DMS53 (cell line): Measurements from ENCODE around the gene ETV3.
A peak's percentile ranks its signal among the peaks of the same experiment; 100 is the strongest.

Source experiments
- DNase-seq: peaks from one replicate; lab custom pipeline; 2025; lab: John Stamatoyannopoulos, UW

Gene ETV3

DNA sequence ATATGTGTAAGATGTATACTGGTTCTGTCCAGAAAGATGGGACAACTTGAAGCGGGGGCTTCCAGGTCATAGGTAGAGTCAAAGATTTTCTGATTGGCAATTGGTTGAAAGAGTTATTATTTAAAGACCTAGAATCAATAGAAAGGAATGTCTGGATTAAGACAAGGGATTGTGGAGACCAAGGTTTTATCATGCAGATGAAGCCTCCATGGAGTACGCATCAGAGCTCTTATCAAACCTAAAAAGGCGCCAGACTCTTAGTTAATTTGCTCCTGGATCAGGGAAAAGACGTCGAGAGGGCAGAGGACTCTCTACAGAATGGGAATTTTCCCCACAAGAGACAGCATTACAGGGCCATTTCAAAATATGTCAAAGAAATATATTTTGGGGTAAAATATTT is 23.7 kb upstream of the ETV3 start:
- DNase-seq = no peak

DNA sequence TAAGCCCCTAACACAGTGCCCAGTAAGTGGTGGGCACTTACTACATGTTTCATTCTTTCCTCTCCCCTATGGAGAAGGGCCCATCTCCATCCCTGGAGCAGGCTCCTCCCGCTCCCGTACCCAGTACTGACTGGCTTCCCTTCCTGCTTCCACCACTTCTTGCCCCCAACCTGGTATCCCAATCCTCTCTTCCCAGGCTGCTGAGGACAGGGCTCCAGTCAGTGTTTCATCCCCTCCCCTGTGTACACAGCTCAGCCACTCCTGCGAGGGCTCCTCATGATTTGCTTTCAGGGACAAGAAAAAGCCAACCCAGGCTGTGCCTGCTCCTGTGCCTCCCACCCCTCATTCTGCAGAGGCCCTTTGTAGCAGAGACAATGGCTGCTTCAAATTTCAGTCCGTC is 20.8 kb upstream of the ETV3 start:
- no peak for DNase-seq

DNA sequence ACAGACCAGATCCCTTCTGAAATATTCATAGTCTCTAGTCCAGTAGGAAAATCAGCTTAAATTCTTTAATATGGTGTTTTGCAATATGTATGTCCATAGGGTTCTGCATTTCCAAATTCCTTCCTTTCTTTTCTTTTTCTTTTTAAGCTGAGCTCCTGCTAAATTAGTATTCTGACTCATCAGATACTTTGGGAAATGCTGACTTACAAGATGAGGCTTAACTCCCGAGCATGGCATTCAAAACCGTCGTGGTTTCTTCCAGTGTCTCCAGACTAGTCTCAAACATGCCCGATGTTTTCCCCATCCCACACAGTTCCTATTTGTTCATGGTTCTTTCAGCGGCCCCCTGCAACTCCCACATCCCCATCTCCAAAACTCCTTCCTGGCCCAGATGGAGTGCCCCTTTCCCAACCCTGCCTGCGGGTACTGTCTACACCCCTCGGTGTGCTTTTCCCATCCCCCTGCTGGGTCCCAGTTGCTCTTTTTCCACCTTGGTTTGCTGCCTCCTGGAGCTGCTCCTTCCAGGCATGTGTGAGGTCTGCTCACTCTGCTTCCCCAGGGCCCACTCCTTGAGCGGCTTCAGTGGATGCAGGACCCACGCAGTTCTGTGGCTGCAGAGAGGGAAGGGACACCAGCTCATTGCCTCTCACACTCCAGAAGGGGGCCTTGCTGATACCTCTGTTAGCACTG is 19.5 kb upstream of the ETV3 start:
- no peak for DNase-seq

DNA sequence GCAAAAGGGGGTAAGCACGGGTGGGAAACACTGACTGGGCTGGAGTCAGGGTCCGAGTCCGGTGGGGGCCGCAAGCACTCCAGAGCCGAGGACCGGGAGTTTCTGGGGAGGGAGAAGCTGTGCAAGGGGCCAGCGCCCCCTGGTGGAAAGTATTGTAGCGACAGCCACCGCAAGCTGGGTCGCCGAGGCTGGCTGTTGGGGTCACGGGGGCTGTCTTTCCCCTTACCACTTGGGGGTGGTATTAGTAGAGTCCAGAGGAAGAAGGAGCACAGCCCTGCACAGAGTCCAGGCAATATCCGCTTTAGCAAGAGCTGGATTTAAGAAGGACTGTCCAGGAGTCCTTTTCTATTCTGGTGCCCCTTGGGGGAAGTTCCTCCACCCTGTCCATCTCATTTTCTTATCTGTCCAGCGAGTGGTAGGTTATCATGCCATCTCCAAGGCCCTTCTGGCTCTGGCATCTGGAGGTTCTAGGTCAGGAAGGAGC is 17.9 kb upstream of the ETV3 start:
- DNase-seq = peak; percentile 79

DNA sequence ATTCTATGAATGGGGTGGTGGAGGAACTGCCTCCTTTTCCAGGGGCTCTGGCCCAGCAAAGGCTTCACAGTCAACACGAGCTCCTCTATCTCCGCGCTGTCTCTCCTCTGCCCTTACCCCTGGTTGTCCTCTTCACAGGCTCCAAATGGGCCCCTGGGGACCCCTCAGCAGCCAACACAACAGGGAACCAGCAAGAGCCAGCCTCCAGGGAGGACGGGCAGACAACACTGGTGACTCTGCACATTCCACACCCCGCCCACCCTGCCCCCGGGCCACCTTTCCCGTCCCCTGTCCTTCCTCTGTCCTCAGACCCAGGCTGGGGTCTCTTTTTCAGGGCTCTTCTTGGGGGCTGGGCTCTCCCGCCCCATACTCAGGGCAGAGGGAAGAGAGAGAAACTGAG is 17.5 kb upstream of the ETV3 start:
- DNase-seq = peak; percentile 46

DNA sequence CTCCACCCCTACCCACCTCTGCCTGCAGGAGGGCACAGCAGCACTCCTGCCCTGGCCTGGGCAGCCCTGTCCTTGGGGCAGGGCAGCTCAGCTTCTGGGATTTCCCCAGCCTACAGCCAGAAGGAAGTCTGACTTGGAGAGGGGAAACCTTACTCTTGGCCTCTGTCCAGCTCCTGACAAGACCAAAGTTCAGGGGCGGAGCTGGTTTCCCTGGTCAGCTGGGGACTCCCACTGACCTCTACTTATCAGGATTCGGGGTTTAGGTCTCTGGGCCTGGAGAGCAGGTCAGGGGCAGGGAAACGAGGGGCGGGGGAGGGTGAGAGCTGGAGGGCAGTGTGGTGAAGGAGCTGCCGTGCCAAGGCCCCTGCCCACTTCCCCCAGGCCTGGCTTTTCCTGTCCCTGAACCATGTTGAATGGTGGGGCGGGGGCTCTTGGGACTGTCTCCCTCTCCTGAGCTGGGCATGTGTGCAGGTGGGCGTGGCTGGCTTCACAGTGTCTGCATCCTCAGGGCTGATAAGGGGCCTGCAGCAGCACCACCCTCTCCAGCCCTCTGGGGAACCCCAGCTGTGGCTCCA is 16.8 kb upstream of the ETV3 start:
- DNase-seq = peak; percentile 55

DNA sequence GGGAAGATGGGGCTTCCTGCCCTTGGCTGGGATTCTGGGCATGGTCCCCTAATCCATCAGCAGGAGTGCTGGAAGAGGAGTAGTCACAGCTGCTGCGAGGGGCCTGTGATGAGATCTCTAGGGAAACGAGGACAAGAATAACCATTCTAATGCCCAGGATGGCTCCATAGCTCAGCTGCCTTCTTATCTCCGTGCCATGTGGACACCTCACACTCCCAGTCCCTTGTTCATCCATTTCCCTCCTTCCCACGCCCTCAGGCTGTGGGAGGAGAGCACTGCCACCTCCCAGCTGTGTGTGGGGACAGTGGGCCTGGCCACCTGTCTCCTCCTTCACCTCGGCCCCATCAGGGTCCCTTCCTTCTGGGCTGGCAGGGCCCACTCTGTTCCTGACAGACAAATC is 16.1 kb upstream of the ETV3 start:
- DNase-seq = peak; percentile 12

DNA sequence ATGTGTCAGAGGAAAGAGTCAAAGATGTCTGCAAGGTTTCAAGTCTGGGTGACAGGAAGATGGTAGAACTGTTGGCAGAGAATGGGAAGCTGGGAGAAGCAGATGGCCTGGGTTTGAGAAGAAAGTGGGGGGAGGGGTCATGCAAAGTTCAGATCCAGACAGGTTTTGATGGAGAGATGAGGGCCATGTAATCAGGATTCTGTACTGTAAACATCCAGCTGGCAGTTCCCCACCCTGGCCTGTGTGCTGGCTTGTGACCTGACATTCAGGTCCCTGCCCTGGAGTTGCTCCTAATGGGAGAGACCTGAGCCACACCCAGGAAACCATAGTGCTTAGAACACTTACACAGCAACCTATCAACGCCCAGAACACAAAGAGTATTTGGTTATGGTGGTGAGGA is 15.6 kb upstream of the ETV3 start:
- DNase-seq = no peak

DNA sequence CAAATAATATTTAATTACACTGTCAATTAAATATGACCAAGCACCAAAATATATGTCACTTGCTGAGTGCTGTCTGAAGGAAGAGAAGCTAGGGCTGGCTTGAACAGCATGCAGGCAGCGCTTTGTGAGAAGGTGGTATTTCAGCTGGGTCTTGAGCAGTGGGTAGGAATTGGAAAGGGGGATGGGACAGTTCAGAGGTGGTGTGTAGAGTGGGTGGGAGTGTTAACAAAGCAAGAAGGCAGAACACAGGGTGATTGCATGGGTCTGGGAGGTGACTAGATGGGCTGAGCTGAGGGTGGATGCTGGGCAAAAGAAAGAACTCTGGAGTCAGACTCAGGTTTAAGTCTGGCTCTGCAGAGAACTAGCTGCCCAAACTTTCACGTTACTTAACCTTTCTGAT is 14.3 kb upstream of the ETV3 start:
- no peak for DNase-seq

DNA sequence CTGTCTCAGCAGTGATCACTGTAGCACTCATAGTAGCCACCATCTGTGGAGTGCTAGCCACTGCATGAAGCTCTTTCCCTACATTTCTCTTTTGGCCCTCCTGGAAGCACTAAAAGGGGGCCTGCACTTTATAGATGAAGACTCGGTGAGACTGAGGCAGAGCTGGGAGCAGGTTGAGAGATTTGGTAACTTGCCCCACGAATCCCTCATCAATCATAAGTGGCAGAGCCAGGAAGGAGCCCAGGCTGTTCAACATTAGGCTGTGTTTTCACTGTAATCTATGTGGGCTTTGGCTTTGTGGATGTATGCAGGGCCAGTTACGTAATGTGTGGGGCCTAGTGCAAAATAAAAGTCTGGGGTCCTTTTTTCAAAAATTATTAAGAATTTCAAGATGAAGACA is 13.3 kb upstream of the ETV3 start:
- DNase-seq = no peak

DNA sequence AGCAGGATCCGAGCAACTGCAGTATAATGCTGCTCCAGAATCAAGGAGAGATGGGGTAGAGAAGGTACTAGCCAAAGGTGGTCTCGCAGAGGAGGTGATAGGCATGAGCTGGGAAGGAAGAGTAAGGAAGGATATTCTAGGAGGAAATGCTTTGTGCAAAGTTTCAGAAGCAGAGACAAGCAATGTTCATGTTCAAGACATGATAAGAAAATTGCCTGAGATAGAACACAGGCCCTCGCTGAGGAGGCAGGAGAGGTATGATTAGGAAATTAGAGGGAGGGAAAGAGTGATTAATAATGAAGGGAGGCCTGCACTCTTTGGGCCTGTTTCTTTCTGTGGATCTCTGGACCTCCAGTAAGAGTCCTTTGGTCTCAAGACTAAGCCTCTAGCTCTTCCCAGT is 12.9 kb upstream of the ETV3 start:
- DNase-seq = no peak

DNA sequence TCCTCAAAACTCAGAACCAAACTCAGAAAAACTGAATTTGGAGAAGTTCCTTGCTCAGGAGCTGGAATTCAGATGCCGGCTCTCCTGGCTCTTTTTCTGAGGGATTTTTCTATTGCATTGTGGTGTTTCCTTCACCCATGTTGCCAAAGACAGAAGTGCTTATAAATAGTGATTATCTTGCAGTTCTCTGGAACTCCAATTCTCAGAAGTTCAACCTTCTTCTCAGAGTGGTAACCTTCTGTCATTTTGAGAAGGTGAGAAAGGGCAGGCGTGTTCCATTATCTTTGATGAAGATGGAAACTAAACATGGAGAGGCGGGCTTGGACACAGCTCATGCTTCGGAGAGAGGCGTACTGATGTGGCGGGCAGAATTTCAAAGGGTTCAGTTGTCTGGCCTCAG is 12.4 kb upstream of the ETV3 start:
- no peak for DNase-seq

DNA sequence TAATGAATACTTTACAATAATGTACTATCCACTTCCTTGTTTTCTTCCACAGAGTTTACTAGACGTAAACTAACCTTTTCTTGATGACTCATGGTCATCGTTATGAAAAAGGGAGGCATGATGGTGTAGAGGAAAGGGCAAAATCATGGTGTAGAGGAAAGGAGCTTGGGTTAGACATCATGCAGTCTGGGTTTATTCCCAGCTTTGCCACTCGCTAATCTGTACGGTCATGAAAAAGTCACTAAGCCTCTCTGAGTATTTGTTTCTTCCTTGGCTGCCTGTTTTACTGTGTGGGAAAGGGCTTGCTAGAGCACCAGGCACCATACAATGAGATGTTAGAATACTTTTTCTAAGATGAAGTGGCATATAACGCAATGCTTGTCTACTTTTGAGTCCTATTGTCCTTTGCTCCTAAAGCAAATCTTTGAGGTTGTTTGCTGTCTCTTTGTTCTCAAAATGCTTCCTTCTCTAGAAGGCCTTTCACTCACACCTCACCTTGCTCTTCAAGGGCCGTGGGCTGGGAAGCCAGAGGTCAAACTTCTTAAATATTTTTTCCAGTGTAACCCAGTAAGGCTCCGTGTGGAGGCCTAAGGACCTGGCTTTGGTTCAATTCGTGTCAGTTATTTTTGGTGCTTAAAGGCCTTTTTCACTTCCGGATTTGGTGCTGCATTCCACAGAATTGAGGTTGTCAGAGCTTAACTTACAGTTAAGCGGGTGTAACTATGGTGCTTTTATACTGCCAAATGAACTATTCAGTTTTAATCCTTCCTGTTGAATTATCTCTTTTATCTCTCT is 9.9 kb upstream of the ETV3 start:
- DNase-seq = peak; percentile 39

DNA sequence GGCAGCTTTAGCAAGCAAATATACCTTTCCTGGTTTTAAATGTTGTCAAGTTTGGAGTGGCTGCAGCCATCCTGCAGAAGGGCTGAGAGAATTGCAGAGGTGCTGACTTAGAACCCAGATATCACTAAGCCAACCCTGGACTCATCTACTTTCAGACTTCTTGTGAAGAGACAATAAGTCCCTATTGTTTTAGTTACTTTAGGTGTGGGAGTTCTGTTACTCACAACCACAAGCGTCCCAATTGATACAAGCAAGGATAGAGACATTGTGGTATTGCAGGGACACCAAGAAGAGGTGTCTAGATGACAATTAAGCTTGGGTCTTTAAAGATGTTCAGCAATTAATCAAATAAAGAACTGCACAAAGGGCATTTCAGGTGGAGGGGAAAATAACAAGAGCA is 8.8 kb upstream of the ETV3 start:
- DNase-seq = no peak

DNA sequence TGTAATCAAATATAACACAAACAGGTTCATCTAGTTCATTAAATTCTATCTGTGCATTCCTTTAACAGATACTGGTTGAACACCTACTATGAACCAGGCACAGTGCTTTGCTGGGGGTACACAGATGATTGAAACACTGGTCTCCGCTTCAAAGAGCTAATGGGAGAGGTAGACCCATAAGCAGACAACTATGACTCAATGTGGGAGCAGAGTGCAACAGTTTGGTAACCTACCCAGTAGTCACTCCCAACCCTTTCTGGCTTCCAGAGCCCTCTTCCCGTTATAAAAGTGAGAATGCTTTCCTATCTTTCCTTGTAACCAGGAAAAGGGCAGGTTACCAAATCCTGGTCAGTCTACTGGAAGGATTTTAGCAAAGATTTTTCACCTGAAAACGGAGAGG is 8.0 kb upstream of the ETV3 start:
- DNase-seq = no peak

DNA sequence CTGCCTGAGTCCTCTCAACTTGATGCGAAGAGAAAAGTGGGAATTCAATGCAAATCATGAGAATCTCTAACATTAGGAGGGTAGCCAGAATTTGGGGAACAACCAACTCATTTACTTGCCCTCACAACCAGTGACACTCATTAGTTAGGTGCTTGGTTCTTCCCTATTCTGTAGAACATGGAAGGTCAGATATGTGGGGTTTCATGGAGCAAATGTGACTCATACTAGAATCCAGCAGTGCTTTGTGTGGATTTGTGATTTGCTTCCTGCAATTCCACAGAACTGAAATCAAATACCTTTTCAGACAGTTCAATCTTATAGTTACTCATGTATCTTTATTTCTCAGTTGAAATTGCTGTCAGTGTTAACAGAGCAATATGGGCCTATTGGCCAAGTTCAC is 6.9 kb upstream of the ETV3 start:
- DNase-seq = peak; percentile 18

DNA sequence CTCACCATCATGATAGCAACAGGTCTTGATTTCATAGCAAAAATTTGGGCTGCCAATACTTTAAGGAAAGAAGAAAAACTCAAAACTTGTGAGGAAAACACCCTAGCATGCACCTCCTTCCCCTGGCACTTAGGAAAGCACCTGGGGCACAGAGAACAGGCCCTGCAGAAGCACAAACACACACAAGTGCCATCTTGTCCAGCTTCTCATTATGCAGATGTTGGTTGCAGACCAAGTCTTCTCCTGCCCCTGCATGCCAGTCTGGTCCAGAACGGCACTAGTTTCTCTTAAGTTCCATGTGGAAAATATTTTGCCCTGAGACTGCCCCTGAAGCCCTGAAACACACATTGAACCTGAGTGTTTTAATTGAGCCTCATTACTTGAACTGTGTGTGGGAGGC is 6.3 kb upstream of the ETV3 start:
- DNase-seq = no peak

DNA sequence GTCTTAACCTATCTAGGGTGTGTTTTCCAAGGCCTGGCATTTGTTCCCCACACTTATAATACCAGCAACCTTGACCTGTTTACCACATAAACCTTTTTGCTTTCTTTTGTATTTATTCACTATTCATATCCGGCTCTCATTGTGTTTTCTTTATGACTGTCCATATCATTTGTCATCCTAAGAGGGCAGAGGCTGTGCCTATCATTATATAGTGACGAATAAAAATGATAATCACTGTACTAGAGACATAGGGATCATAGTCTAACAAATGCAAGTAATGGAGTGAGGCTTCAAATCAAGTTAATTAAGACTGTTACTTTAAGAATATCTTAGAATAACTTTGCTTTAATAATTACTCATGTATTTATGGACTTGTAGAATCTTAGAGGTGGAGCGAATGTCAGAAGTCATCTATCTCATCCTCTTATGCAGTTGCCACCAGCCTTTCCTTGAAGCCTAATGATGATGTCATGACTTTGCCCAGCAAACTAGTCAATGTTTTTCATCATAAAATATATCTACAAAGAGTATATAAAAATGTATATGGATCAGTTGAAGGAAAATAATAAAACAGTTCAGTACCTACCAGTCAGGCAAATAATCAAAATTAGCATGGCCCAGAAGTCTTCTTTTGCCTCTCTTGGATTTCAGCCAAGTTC is 4.7 kb upstream of the ETV3 start:
- peak; percentile 52 for DNase-seq

DNA sequence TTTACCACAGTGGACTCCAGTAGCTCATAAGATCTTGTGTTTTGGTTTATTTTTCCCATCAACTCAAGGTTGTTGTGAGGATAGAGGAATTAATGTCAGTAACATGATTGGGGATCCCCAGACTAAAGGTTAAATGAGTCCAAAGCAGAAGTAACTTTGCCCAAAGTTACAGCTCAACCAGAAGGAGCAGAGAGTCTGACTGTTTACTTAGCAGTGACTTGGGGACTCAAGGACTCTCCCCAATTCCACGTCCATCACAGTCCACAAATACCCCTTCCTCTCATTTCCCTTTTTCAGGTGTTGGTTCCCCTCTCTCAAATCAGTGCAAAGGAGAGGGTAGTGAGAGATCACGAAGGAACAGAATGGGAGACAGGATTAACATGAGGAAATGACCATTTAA is 4.0 kb upstream of the ETV3 start:
- DNase-seq = no peak

DNA sequence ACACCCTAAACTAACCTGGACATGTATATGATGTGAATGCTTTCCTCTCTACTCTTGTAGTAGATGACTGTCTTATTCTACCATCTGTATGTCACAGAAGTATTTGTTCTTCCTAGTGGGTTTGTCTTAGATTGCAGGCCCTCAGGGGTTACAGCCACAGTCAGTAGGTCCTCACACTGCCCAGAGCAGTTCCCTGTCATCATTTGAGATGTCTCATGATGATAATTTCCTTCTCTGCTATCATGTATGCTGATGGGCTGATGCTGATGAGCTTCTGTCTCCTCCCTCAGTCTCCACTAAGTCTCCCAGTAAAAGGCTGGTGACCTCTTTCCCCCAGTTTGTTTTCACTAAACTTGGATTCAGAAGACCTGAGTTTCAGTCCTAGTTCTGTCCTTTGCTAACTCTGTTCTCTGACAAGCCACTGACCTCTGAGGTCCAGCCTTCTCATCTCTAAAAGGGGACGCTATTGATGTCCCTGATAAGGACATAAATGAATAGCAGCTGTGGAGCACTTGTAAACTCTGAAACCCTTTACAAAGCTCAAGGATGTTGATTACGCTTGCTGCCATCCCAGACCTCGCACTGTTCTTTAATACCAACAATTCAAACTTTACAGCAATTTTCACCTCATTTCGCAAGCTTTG is 3.1 kb upstream of the ETV3 start:
- no peak for DNase-seq

DNA sequence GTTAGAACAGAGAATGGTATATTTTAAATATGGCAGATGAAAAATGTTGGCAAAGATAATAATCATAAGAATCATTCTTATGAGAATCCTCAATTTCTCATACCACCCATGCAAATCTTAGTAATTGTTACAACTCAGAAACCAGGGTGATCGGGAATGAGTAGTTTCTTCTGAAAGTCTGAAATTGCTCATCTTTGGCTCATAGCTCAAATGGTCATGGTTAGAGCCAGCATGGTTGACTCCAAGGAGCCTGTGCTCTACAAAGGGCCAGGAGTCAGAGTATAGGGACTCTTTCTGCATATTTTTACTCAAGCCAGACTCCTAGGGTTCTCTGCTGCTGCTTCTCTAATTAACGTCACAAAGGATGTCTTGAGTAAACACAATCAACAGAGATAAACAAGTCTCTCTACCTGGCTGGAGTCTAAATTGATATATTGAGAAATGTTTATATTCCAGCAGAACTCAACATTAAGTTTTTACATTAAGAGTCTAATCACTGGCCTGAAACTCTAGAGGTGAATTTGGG is 1.9 kb upstream of the ETV3 start:
- no peak for DNase-seq
